IPS-NIHi7 (cell line): ENCODE measurements around the gene CDK3.

ENCODE experiments used
- DNase-seq: peaks from one replicate; pipeline ENCODE4 v3.0.0; 2012; ENCODE audit warnings: mixed read lengths; ENCODE audit errors: extremely low spot score

Gene CDK3

DNA sequence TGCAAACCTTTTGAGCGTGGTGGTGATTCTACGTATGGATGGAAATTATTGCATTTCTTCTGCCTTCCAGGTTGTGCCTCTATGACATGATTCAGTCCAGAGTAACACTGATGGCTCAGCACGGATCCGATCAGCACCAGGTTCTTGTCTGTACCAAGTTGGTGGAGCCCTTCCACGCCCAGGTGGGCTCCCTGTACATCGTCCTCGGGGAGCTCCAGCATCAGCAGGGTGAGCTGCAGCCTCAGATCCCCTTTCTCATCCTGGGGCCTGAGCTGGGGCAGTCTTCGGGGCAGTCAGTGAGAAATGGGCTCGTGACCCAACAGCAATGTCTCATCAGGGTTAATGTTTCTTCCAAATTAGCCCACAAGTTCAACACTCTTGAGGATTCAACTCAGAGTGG is 9.3 kb upstream of the CDK3 start:
- DNase-seq, result no peak

DNA sequence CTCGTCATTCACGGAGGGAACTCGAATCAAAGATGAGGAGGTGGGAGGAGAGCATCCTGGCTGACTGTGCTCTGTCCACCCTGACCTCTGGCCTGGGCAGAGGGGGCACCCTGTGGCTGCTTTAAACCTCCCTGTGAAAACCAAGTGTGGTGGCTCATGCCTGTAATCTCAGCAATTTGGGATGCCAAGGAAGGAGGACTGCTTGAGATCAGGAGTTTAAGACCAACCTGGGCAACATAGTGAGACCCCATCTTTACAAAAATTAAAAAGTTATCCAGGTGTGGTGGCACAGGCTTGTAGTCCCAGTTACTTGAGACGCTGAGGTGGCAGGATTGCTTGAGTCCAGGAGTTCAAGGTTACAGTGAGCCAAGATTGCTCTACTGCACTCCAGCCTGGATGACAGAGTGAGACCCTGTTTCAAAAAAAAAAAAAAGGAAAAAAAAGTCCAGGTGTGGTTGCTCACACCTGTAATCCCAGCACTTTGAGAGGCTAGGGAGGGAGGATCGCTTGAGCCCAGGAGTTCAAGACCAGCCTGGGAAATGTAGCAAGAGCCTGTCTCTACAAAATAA is 5.8 kb upstream of the CDK3 start:
- DNase-seq, result no peak

DNA sequence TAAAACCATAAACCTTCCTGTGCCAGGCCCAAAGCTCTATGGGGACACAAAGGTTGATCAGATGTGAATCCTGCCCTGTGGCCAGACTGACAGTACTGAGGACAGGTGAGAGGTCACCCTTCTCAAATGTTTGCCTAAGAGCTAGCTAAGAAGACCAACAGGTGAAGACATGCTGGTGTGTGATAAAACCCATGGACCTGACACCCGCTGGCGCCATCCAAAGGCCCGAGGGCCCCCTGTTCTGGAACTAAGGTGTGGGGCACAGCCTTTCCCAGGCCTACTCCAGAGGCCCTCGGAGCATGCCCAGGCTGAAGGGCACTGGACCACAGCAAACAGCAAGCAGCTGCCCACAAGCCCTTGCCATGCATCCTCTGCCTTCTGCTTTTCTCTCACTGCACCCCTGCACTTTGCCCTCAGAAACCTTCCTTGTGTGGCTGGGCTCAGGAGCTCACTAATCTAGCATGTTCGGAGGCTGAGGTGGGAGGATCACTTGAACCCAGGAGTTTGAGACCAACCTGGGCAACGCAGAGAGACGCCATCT is 5.2 kb upstream of the CDK3 start:
- DNase-seq, result peak; percentile 8

DNA sequence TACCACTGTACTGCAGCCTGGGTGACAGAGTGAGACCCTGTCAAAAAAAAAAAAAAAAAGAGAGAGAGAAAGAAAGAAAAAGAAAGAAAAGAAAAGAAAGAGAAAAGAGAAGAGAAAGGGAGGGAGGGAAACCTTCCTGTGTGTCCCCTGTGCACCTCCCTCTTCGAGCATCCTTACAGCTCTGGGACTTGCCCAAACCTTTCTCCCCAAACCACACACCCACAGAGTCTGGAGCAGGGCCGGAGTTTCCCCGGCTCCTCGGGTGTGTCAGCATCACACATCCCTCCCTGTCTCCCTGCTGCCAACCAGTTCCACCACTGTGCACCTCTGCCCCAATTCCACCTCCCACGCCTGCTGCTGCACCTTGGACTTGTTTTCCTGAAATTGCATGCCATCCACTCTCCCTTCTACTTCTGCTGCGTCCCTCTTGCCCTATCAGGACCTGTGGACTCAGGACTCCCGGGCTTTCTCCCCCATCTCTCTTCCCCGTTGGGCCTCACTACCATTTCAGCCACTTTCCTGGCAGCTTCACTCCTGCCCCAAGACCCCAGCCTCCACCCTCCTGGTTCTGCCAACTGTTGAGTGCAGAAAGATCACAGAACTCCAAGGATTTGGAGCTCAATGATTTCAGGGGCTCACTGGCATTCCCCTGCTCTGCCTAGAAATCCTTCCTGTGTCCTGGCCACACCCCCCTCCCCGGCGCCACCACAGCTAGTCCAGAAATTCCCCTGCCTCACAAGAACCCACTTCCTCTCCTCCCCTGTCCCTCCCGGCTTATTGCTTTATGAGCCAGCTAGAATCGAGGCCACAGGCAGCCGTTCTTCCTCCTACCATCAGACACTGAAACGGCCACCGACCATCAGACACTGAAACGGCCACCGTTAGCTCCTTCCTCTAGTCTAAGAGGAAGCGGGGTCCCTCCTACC is 3.7 kb upstream of the CDK3 start:
- no peak for DNase-seq

DNA sequence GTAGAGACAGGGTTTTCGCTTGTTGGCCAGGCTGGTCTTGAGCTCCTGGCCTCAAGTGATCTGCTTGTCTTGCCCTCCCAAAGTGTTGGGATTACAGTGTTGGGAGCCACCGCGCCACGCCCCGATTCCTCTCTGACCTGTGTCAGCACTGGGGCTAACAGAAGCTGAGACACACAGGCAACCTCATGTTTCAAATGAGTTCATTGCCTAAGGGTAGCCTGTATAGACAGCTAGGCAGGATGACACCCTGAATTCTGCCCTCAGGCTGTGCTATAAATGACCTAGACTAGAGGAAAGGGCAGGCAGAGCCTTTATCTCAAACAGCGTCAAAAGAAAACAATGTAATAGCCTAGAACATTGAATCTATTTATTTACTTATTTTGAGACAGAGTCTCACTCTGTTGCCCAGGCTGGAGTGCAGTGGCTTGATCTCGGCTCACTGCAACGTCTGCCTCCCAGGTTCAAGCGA is 2.3 kb upstream of the CDK3 start:
- no peak for DNase-seq

DNA sequence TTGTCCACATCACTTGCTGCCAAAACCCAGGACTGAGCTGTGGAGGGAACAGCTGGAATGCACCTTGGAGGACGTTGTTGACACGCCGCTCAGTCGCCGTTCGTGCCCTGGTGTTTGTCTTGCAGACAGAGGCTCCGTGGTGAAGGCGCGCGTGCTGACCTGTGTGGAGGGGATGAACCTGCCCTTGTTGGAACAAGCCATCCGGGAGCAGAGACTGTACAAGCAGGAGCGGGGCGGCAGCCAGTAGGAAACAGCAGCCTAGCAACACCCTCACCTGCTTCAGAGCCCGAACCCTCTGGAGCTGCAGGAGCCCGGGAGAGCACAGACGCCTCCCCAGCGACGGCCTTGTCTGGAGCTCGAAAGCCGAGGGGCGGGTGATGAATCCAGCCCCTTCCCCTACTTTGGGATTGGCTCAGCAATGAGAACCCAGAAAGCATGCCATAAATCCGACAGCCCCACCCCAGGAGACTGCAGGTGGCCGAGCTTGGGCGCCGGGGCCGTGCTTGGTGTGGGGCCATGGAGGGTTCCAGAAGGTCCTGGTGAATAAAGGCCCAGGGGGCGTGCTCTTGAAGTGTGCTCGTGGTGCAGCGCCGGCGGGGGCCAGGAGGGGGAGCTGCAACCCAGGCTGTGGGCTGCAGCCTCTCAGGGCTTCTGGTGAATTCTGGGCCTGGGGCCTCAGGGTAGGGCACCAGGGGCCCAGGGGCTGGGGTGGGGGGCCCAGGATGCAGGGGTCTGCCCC is 470 bp upstream of the CDK3 start:
- peak; percentile 96 for DNase-seq

DNA sequence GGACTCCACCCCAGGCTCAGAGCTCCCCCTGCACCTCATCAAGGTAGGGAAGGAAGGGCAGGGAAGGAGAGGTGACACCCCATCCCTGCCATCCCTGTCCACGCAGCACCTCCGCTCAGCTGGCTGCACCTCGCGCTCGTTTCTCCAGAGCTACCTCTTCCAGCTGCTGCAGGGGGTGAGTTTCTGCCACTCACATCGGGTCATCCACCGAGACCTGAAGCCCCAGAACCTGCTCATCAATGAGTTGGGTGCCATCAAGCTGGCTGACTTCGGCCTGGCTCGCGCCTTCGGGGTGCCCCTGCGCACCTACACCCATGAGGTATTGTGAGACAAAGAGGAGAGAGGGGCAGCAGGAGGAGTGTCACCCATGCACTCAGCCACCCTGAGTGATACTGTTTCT is 1.4 kb downstream of the CDK3 start:
- no peak for DNase-seq

DNA sequence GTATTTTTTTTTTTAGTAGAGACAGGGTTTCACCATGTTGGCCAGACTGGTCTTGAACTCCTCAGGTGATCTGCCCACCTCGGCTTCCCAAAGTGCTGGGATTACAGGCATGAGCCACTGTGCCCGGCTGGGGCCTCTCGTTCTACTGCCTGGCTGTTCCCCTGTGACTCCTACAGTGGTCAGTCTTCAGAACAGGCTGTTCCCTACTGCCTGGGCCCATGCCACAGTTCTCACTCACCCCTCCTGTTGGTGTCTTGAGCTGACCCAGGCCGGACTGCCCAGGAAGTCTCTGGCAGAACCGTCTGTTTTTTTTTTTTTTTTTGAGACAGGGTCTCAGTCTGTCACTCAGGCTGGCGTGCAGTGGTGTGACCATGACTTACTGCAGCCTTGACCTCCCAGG is 3.3 kb downstream of the CDK3 start:
- DNase-seq, result no peak

DNA sequence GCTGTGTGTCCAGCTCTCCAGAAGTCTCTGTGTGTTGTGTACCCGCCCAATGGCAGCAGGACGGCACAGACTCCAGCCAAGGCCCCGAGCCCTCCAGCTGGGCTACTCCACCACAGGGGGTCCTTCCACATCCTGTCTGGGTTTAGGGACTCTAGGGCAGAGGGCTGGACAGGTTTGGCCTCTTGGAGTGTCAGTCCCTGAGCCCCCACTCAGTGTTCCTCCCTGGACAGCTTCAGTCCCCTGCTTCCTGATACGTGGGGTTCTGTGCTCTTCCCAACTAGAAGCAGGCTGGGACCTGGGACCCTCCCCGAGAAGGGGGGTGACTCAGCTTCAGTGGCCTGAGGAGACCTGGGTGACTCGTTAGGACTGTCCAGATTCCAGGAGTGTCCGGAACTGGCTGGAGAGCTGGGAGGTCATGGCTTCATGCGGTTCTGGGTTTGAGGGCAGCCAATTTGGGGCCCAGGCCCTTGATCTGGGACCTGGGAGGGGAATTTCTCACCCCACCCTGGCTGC is 4.2 kb downstream of the CDK3 start:
- no peak for DNase-seq

DNA sequence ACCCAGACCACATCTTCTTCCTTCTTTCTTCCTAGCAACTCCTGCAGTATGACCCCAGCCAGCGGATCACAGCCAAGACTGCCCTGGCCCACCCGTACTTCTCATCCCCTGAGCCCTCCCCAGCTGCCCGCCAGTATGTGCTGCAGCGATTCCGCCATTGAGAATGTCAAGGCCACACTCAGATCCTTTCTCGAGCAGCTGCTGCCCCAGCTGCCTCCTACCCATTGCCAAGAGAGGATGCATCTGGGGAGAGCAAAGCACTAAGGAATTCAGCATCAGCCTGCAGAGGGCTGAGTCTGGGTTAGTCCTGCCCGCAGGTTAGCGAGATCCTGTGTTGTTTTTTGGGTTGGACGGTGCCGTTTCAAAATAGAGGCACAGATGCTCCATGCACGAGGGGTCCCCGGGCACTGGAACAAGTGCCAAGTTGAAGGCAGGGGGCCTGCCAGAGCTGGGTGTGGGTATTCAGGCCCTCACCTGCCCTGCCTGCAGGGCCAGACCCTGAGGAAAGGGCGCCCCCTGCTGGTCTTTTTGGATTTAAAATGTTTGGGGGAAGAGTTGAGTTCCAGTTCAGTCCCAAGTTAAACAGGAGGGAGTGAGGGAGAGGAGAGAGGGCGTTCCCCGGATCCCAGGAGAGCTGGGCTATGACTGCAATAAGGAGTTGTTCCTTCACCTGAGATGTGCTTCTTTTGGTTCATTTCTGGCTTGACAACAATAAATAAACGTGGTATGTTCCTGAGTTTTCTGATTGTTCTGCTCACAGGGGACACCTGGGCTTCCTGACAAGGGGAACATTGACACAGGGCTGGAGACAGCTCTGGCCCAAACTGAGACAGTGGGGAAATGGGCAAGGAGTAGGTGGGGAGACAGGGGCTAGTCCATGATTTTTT is 4.9 kb downstream of the CDK3 start:
- peak; percentile 87 for DNase-seq

DNA sequence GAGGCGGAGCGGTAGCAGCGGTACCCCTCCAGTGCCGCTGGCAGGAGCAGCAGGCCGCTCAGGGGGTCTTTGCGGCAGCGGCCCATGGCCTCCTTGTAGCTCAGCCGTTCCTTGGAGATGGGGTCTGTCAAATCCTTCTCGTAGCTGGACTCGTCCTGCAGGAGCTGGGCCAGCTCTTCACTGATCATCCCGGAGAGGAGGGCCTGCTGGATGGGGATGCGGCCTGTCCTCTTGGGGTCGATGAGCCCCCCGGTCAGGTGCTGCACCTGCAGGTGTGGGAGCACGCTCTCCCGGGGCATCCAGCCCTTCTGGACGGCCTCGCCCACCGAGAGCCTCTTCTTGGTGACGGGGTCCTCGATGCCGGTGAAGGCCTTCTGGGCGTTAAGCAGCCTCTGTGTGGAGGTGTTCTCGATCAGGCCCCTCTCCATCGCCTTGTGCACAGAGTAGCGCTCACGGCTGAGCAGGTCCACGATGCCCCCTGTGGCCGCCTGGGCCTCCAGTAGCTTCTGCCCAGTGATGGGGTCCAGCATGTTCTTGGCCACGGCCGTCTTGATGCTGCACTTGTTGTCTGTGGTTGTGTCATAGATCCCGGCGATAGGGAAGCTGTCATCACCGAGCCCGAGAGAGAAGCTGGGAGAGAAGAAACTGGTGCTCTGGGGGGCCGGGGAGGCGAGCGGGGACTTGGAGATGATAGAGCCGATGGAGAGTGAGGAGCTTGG is 6.6 kb downstream of the CDK3 start:
- no peak for DNase-seq

DNA sequence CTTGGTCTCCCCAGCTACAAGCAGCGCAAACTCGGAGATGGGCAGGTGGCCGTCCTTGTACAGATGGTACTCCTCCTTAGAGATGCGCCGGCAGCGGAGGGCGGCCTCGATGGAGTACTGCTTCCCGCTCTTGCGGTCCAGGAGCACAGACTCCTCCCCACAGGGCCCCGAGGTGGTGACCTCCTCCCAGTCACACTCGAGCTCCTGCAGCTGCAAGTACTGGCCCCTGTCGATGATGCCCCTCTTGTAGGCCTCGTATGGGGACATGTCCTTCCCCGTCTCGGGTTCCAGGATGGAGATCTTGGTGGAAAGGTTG is 7.2 kb downstream of the CDK3 start:
- no peak for DNase-seq

DNA sequence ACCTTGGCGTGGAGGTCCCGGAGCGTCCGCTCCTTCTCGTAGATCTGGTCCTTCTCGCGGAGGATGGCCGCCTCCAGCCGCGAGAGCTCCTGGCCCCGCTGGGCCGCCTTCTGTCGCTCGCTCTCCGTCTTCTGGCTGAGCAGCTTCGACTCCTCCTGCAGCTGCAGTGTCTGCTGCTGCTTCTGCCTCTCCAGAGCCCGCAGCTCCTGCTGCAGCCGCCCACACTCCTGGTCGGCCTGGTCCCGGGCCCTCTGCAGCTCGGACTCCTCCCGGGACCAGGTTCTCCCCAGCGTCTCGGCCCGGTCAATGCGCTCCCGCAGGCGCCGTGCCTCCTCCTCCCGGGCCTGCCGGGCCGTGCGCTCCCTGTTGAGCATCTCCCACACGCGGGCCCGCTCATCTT is 7.6 kb downstream of the CDK3 start:
- DNase-seq, result no peak

DNA sequence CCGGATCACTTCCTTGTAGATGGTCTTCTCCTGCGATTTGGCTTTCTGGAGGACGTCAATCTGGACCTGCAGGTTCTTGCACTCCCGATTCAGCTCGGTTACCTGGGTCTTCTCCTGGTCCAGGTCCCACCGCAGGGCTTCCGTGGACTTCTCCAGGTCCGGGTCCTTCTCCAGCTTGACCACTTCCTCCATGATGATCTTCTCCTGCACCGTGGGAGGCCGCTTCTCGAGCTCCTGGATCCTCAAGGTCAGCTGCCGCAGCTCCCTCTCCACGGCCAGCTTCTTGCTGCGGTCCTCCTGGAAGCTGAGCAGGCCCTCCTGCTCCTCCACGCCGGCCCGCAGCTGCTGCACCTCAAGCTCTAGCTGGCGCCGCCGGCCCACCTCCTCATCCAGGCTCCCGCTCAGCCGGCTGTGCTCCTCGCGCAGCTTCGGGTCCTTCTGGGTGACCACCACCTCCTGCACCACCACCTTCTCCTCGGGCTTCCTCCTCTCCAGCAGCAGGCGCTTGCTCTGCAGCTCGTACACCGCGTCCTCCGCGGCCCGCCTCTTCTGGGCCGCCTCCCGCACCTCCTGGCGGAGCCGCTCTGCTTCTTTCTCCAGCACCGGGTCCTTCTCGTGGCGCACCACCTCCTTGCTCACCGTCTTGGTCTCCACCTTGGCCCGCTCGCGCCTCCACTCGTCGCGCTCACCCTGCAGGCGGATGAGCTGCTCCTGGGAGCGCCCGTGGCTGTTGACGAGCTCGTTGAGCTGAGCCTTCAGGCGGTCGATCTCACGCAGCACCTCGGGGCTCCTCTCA is 8.2 kb downstream of the CDK3 start:
- DNase-seq, result no peak

DNA sequence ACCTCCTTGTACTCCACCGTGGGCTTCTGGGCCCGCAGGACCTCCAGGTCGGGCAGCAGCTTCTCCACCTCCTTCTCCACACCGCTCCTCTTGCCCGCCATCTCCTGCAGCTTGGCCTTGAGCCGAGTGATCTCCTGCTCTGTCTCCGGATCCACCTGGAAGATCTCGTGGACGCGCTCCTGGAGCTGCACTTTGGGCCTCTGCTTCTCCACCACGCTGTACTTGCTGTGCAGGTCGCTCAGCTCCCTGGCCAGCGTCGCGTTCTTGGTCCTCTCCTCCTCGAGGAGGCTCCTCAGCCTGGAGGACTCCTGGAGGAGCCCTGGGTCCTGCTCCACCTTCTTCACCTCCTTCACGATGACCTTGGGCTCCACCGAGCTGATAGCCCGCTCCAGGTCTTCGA is 8.8 kb downstream of the CDK3 start:
- DNase-seq, result no peak

DNA sequence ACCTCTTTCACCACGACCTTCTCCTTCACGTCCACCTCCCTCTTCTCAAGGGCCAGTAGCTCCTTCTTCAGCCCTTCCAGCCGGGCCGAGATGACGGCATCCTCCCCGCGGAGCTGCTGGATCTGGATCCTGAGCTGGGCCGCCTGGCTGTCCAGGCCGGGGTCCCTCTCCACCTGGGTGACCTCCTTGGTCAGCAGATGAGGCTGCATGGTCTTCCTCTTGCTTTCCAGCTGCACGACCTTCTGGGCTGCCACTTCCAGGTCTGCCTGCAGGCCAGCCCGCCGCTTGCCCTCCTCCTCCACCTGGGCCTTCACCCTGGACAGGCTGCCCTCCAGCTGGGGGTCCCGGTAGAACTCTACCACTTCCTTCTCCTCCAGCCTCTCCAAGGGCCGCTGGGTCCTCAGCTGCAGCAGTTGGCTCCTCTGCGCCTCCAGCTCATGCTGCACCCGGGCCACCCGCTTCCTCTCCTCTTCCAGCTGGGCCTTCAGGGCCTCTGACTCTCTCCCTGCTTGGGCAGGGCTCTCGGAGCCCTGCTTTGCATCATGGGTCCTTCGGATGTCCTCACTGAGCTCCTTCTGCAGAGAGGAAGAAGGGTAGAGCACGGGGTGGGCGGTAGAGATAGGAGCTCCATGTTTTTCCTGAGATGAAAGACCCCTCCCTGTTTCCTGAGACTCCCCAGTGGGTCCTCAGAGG is 9.5 kb downstream of the CDK3 start:
- no peak for DNase-seq

DNA sequence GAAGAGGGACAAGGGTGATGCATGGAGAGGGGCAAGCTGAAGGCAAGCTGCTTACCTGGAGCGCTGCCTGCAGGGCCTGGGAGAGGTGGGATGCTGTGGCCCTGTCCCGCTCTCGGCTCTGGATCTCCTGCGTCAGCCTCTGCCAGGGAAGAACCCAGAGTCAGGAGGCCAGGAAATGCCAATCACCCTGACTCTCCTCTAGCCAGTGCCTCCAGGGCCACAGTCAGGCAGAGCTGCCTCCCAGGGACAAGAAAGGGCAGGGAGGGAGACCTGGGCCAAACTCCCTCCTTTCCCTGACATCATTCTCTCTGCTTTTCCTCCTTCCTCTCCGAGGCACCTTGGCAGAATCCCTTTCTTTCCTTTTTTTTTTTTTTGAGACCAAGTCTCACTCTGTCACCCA is 11.3 kb downstream of the CDK3 start:
- no peak for DNase-seq

DNA sequence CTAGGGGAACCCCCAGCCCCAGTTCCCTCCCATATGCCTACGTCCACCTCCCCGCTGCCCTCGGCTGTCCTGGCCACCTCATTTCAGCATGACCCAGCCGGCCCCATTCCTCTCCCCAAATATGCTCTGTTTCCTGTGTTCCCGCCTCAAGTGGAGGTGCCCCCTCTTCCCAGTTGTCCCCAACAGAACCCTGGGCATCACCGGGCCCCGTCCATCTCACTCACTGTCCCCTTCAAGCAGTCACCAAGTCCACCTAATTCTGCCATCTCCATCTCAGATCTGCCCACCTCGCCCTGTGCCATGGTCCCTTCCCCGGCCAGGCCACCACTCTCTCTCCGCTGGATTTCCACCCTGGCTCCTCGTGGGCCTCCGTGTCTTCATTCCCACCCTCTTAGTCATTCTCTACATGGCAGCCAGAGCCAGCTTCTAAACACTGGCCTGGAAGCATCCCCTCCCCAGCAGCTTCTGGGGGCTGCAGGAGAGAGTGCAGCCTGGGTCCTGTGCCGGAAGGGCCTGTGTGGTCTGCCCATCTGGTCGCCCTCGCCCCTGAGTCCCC is 12.8 kb downstream of the CDK3 start:
- no peak for DNase-seq
